Stimulated activated CD8-positive, alpha-beta memory T cell treated with anti-CD3 and anti-CD28 coated beads, Interleukin-4, amount 100 ng/mL, for 48 hours (primary cell): Measurements from ENCODE around the gene ELOVL6.
"Not testable (repeated sequence)": the region's sequence is repeated elsewhere in the genome, so short reads cannot be mapped to it uniquely, and the experiment has no call there.

Experiments used
- DNase-seq: peaks from one replicate; pipeline ENCODE4 v3.0.0-alpha.2; 2020

The ELOVL6 gene

DNA sequence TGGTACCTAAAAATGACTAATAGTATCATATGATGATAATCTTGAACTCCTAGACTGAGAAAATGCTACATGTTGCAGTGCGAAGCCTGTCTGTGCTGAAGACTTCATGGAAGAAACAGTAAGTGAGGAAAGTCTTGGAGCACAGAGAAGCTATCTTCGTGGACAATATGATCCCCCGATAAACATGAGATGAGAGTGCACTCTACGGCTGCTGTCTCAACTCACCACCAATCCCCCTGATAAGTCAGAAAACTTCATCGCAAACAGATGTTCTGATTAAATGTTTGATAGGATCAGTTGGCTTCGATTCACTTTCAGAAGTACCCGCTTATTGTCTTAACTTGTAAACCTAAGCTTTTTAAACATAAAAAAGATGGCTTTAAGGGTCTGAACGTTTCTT lies 130.2 kb downstream of the ELOVL6 start:
- no peak for DNase-seq

DNA sequence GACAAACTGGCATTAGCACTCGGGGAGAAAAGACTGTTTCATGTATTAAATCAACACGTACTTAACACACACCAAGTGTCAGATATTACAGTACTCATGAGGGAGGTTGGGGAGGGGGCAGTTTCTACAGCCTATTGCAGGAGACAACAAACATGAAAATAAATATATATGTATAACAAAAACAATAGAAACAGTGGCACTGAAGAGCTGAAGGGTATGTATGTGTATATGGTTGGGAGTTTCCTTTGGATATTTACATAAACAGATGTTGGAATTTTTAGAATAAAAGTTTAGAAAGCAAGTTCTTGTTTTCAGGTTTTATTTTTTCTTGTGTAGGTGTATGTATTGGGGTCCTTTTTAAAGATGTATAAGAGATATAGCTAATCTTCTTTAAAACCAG lies 133.5 kb downstream of the ELOVL6 start:
- no peak for DNase-seq

DNA sequence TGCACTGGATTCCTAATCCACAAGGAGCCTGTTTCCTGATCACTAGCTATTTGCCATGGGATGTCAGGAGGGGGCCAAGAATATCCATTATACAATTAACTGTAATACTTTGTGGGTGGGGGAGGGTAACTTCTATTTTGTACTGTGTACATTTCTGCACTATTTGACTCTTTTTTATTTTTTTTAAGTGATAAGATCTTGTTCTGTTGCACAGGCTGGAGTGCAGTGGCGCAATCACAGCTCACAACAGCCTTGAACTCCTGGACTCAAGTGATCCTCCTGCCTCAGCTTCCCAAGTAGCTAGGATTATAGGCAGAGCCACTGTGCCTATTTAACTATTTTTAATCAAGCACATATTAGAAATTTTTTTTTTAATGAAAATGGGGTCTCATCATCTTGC lies 134.1 kb downstream of the ELOVL6 start:
- DNase-seq: no peak

DNA sequence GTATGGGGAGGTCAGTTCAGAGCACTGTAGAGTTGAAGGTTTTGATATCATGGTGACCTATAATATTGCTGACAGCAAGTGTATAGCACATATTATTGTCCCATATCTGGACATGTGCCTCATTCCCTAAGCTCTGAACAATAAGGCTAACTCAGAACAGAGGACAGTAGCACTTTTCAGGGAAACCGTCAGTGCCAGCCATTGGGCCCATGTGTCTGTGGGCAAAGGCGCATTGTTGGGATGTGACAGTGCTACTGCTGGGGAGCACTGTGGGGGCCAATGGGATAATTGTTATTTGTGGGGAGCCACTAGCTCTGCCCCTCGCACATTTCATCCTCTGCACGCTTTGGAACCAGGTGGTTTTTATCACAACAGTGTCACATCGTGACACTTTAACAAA lies 136.2 kb downstream of the ELOVL6 start:
- DNase-seq: no peak

DNA sequence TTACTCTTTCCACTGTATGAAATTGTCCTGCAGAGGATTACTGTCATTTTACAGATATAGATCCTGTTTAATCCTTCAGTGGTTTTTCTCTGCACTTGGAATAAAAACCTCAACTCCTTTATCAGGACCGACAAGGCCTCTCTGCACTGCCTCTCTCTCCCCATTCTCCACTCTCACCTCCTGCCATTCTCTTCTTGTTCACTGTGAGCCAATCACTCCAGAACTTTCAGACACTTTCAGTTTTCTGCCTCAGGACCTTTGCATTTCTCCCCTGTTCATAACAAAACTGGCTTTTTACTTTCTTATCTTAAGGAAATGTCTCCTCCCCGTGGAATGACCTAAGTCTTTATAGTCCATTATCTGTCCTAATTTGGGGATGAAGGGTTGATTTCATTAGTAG lies 137.3 kb downstream of the ELOVL6 start:
- no peak for DNase-seq

DNA sequence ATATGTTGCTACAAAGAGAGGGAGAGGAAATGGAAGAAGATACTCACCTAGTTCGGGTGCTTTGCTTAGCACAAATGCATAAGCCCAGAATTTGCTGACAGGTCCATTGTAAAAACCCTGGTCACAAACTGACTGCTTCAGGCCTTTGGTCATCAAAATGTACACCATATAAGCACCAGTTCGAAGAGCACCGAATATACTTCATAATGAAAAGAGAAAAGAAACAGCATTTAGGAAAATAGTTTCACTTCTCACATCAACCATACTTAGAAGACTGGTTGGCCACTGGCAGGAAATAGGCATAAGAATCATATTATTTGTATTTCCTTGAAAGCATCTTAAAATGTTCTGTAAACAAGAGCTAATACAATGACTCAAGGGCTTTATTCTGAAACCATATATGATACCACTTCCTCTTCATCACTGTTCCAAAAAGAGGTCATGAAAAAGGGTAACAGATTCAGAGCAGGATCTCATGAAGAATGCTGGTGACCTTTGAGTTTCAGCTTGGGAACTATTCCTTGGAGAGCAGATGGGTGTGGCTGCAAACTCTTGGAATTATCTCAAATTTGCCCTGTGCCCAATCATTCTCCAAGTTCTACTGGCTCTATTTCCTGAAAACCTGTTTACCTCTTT lies 138.7 kb downstream of the ELOVL6 start:
- no peak for DNase-seq

DNA sequence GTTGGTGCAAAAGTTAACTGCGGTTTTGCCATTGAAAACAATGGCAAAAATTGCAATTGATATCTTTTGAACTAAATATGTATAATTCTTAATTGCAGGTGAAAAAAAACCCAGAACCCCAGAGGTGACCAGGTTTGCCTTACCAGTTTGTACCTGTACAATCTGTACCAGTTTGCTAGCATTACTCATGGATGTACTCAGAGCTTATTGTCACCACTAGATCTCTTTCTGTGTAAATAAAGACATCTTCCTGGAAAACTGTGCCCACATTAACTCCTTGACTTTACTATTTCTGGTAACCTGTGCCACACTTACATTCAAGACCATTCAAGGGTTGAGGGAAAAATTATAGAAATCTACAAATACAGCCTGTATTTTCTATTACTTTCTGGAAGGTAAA lies 139.7 kb downstream of the ELOVL6 start:
- DNase-seq: no peak

DNA sequence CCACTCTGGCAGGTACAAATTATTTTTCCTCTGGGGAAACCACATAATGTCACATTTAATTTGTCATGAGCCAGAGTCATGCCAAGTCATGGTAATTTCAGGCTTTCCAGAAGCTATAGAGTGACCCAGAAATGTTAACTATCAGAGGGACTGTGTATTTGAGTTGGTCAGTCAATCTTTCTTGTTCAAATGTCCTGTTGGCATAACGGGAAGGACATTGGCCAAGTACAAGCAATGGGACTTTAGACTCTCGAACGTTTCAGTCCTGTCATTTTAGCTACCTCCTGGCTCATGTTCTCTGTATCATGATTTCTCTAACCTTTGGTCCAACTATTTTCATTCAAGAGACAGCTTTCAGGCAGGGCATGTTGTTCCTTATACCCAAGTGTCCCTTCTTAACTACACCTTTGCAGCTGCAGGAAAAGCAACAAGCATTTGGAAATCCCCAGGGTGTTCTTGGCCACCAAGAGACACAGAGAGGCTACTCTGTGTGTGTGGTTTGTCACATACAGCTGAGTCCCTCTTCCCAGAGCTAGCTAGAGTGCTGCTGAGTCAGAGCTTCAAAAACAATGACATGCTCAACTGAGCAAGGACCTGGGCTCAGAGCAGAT lies 143.2 kb downstream of the ELOVL6 start:
- no peak for DNase-seq

DNA sequence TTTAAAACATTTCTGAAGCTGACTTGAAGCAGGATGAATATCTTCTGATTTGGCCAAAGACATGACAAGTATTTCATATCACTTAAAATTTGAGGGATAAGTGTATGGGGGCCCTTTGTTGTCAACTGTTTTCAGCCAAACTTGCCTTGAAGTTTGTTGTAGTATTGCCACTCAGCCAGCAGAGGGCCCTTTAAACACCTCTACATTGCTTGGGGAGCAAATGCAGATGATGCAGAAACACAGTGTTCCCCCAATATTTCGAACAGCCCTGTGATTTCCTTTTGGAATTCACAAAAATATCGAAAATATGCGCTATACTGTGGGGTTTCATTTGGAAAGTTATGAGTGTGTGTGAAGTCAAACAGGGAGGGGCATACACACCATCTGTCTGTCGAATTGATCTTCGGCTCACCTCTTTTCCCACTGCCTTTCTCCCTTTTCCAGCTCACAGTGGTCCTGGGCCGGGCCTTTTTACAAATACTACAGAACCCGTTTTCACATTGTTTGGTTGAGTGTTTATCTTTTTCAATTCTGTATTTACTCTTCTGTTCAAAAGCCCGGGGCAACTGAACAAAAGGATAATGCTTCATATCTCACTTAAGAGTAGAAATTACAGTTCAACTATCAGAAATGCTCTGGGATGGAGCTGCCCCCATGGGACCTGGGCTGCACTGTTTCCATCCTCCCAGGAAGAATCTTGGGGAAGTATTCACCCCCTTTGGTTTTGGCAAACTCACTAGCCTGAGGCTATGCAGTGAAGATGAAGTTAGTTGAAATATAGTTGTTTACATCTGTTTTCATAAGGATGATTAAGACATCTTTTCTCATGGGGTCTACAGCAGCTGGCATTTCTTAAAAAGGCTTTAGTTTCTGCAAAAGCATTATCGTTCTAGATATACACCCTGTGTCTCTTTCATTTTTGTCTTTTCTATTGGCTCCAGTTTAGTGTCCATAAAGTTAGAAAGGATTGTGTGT lies 148.2 kb downstream of the ELOVL6 start:
- DNase-seq: peak; percentile 60

DNA sequence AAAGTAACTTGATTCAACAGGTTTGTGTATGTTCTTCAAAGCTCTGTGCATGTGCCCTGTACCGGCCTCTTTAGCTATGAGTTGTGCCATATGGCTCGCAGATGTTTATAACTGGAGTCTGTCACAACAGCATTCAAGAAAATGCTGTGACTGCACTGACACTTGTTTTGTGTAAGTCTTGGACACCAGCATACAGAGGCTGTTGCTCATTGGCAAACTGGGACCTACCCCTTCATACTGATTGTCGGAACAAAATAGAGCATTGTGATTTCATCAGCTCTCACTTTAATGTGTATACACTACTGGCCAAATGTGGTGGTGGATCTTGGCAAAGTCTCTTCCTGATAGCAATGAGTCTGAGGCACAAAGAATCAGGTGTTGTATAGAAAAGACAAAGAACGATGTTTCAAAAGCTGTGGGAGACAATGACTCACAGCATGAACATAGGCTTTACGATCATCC lies 151.8 kb downstream of the ELOVL6 start:
- no peak for DNase-seq

DNA sequence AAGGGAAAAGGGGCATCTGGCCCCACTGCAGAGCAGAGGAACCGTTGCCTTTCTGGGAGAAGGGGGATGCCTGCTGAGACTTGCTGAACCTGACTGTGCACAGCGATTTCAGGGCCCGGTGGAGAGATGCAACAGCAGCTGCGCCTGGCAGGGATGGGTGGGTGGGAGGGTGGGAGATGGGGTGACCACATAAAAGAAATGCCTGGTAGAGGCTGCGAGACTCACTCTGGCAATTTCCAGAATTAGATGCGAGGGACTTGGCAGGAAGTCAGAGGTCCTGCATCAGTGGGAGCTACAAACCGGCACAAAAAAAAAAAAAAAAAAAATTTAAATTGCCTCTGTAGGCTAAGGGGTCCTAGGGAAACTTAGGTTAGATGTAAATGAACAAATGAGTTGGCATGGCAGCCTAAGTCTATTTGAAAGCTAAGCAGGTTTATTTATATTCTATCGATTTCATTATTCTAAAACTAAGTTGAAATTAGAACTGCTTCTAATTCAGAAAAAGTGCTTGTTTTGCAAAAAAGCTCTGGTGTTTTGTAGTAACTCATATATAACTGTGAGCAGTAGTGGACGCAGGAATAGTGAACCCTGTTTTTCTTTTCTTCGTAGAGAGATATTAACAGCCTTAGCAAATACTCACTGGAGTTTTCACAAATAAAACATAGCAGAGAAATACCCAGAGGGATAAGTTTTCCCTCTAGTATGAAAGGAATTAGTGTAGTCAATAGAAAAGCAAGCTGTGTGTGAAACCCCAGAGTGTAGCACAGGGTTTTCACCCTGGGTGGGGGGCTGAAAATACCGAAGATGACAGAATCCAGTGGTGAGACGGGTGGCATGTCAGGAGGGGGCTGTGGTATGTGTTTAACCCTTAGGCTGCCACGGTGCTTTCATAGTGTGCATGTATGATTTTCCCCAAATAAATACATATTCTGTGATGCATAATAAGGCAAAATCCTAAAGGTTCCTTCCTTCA lies 155.6 kb downstream of the ELOVL6 start:
- DNase-seq: no peak

DNA sequence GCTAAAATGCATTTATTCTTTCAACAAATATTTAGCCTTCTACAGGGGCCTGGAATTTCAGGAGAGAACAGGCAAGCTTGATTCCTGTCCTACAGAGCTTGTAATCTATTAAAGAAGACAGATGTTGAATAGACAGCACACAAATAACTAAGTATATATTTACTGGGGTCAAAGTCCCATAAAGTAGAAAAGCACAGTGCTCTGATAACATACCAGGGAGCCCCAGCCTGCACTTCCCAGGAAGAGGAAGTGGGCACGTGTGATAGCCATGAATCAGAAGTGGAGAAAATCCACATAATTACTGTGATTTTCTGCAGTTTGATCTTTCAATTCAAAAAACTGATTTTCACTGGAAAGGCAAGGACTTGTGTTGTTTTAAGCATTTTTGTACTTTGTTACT lies 156.7 kb downstream of the ELOVL6 start:
- DNase-seq: no peak

DNA sequence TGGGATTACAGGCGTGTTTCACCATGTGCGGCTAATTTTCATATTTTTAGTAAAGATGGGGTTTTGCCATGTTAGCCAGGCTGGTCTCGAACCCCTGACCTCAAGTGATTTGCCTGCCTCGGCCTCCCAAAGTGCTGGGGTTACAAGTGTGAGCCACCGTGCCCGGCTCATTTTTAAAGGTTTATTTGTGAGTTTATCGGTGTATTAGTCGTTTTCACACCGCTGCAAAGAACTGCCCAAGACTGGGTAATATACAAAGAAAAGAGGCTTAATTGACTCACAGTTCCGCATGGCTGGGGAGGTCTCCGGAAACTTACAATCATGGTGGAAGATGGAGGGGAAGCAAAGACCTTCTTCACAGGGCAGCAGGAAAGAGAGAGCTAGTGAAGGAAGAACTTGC lies 159.3 kb downstream of the ELOVL6 start:
- not testable (repeated sequence) for DNase-seq

DNA sequence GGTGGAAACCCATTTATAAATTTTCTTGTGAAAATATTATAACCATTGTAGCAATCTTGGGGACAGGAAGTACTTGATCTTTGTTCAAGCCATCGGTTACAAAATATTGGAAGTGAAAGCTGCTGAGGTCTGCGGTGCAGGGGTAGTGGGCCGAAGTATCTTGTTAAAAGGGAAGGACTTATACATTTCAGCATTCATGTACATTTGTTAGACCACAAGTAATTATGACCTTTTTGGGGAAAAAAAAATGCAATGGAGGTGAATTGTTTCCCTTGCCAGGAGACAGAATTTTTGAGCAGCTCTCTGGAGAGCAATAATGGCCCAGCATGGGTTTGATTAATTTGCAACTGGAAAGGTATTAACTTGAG lies 164.4 kb downstream of the ELOVL6 start:
- no peak for DNase-seq

DNA sequence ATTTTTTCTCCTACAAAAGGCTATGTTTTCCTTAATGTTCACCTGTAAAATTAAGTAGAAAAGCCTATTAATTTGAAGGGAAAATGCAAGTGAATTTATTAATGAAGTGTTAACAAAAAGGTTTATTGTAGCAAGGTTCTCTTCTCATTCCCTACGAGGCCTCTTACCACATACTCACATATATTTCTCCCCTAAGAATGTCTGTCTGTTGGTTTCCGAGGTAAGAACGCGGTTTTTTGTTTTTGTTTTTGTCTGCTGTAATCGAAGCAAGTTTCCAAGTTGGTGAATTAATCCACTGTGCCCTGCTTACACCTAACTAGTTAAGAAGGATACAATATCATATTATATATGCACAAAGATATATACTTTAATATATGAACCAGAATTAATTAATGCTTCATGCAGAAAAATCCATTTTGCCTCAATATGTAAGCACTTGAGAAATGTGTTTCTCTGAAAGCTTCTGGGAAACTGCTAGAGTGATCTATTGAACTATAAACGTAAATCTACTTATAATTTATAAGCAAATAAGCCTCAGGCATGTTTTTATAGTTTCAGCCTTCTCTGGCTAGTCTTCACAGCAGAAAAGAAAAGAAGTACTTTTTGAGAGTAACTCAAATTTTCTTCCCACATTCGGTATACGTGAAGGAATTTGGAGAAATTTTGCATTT lies 164.9 kb downstream of the ELOVL6 start:
- DNase-seq: no peak

DNA sequence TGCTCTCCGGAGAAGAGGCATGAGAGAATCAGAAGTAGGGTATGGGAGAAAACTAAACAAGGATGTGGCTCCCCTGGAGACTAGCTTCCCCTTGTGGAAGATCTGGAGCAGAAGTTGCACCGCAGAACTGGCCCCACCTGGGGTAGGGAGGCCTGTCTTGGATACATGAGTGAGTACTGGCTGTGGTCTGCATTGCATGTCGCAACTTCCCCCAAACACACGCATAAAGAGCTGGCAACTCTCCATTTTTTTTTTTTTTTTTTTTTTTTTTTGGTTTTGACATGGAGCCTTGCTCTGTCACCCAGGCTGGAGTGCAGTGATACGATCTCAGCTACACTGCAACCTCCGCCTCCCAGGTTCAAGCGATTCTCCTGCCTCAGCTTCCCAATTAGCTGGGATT lies 165.8 kb downstream of the ELOVL6 start:
- no peak for DNase-seq

DNA sequence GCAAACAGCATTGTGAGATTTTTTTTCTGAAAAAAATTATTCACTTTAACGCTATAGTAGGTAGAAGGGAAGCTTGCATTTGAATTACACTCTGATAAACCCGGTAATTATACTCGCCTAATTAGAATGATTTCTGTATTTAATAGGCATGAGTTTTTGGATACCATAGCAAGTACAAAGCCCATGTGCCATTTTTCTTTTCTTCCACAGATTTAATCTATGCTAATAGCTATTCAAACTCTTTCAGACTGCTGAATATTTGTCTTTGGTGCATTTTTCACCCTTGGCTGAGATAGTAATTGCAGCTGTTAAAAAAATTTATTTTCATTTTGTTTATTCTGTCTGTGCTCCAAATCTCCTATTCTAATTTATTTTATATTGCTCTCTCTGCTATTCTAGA lies 172.7 kb downstream of the ELOVL6 start:
- no peak for DNase-seq

DNA sequence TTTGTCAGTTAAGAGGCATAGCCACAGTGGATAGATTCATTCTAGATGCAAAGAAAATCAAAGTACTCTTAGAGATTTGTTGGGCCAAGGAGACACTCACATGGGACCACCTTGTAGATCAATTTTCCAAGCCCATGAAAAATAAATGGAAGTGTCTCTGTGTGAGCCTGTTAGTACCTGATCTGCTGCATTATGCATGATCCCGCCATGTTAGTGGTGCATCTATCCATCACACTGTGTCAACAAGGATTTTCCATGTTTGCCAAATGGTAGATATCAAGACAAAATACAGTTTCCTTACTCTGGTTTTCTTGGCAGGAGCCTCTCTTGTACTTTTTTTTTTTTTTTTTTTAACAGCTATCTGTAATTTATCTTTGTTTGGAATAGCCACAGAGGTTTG lies 173.4 kb downstream of the ELOVL6 start:
- no peak for DNase-seq

DNA sequence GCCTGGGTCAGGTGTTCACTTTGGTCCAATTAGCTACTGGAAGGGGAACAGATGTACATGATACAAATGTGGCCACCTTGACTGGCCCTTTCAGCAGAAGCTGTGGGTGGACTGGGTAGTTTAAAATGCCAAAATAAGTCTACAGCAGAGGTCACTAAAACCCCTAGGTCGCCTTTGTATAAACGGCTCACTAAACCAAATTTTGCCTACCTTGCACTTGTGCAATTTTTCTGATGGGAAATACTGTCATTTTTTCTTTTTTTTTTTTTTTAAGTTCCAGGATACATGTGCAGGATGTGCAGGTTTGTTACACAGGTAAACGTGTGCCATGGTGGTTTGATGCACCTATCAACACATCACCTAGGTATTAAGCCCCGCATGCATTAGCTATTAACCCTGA lies 176.0 kb downstream of the ELOVL6 start:
- DNase-seq: no peak

DNA sequence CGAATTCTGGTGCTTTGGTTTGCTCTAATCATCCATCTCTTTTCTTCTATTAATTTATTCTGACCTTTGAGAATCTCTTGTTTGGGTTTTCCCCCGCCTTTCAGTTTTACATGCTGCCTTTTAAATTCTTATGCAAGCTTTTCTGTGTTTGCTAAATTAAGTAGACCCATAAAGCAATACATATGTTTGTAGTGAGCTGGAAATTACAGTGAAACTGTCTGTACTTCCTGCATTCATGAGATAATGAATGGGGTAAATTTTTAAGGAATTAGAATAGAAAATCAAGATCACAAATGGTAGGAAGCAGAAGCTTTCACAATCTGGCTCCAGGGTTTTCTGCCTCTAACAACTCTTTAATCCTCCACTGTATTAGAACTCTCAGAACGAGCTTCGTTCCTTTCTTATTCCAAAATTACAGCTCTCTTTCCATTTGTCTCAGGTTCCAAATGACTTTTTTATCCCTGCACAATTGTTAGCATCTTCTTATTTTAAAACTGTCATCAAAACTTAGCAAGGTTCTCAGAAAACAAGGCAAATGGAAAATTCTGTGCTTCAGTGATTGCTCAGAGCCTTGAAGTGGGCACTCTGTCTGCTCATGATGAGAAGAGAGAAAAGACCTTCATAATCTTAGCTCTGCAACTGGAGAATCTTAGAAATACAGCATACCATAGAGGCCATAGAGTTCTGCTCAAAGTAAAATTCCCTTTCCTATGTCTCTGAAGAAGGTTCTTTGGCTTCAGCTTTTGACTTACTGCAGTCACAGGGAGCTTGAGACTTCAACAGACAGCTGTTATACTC lies 177.6 kb downstream of the ELOVL6 start:
- DNase-seq: no peak

DNA sequence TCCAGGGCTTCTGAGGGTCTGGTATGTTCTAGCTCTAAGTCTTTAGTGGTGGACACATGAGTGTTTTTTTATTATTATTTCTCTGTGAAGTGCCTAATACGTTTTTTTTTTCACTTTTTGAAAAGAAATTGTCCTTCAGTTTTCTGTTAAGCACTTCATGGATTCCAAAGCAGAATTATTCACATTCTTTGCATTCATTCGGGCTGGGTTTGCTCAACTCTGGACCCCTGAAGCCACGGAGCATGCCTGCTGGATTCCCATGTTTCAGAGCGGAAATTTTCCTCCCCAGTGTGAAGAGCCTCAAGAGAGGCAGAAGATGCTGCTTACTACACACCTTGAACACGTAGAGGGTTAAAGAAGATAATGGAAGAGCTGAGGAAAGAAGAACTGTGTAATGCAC lies 178.3 kb downstream of the ELOVL6 start:
- DNase-seq: no peak
